Left cardiac atrium (tissue), 4 donors: ENCODE results near the gene CFTR. TPM values are rescaled to one million over a fixed set of nuclear protein-coding genes. Genes with fewer than 3 reads are reported as not detected.

Source experiments
- ATAC-seq, 2 donors: fragments of 200-7000 bp; cut with Tn5 transposase; one replicate each; pipeline ENCODE4 v1.9.1; 2020; ENCODE audit warnings: mild to moderate bottlenecking in 2 of 2, moderate library complexity in 2 of 2
- DNase-seq: peaks from one replicate; pipeline ENCODE4 v3.0.0-alpha.2; 2020
- intact Hi-C, 2 donors: fragments of 100-400 bp; cut with DNase I; formaldehyde crosslinking; loops; one replicate each; pipeline versions ENCODE4 v1.14.1 to v1.15.1; 2022 to 2023
- total RNA-seq, 2 donors: library from RNA; stranded (reverse); fragmentation: NEBNext Ultra II Directional; extraction: Animal tissue kit (Norgen Biotek cat#: 25700); gene quantifications; one replicate each; pipeline ENCODE4 v1.2.1, GENCODE V29; 2021
- donor health status: DM: no; HTN: yes; CAD: no.
- donor health status: DM: no; HTN: yes; CAD: no; lungs with severe emphysema.
- donor health status: DM: yes; HTN: yes; CAD: no.
- donor health status: Dilated cardiomyopathy.

The CFTR gene
- total RNA-seq, 2 donors from 2014 or later: 0.37 to 0.68 TPM

DNA sequence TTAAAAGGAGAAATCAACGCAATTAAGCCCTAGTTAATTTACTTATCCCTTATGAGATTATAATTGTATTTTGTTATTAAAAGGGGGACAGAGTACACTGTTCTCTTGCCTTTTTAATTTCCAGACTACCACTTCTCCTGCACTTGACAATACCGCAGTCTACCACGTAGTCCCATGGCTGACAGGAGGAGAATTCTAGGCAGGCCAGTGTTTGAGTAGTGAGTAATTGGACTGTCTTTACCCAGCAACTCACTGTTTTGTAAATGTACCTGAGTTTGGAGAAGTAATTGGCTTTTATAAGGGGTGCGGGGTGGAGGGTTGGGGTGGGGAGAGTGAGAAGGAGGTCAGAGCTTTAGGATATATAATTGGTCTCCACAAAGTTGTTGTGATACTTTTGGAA lies 85.4 kb downstream of the CFTR start:
- peak in 1 of 2 donors; percentile 66 for ATAC-seq

DNA sequence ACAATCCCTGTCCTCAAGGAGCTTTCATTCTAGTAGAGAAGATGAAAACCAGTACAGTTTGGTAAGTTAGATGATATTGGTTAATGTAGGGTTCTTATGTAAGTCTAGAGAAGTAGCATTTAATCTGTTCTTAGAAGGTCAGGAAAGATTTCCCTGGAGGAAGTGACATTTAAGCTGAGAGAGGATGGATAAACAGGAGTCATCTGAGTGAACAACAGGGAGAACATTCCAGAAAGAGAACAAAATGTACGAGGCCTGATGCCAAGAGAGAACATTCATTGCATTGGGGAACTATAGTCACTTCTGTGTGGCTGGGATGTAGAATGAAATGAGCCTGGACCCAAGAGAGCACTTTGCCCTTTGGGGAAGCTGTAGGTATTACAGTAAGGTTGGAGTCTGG lies 88.0 kb downstream of the CFTR start:
- intact Hi-C loops: no loop called here
- ATAC-seq (no peak), DNase-seq (no peak)

More for the DNA sequence above, 85.4 kb downstream of the CFTR start:
- DNase-seq: no peak
- intact Hi-C loops: no loop called here

GRCh38 chr7:117572856-117573620 lies 93.2 kb downstream of the CFTR start:
- DNase-seq (no peak), ATAC-seq (no peak)
- intact Hi-C loops: no loop called here

GRCh38 chr7:117581424-117581823 lies 101.6 kb downstream of the CFTR start:
- no peak for ATAC-seq
- intact Hi-C loops: no loop called here
- no peak for DNase-seq

DNA sequence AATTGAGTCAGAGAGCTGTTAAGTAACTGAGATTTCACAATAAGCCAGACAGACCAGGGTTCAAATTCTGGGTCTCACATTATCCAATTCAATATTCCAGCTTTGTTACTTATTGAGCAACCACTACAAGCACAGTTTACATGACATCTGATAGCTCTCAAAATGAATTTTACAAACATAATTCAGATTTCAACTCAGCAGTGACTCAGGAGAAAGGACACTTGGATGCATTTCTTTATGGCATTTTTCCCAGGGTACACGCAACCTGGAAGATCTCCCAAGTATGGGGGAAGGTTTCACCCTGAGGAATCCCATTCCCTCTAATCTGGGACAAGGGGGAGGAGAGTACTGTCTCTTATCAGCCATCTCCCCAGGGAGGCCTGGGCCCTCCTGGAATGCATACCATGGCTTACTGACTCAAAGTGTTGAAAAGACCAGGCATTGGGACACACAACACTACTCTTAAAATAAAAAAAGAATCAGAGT lies 102.4 kb downstream of the CFTR start:
- ATAC-seq (peak; percentile 98 to 99), DNase-seq (peak; percentile 65)
- intact Hi-C loops: no loop called here

GRCh38 chr7:117587931-117588330 lies 108.1 kb downstream of the CFTR start:
- intact Hi-C loops: no loop called here
- ATAC-seq: no peak
- no peak for DNase-seq

- intact Hi-C loops: no loop called here
- no peak for ATAC-seq
- DNase-seq: no peak
Measured at GRCh38 chr7:117588352-117588794, 108.5 kb downstream of the CFTR start.

- ATAC-seq (no peak), DNase-seq (no peak)
- intact Hi-C loops: no loop called here
Measured at GRCh38 chr7:117590191-117590590, 110.4 kb downstream of the CFTR start.

- ATAC-seq (no peak), DNase-seq (no peak)
- intact Hi-C loops: no loop called here
Measured at GRCh38 chr7:117592011-117592635, 112.3 kb downstream of the CFTR start.

- DNase-seq: no peak
- intact Hi-C loops: no loop called here
- ATAC-seq: no peak
Measured at GRCh38 chr7:117596134-117596533, 116.3 kb downstream of the CFTR start.

- intact Hi-C loops: no loop called here
Measured at GRCh38 chr7:117597755-117598154, 117.9 kb downstream of the CFTR start.

GRCh38 chr7:117600911-117601310 lies 121.1 kb downstream of the CFTR start:
- DNase-seq (no peak), ATAC-seq (no peak)
- intact Hi-C loops: no loop called here

More at GRCh38 chr7:117597755-117598154, 117.9 kb downstream of the CFTR start:
- DNase-seq (no peak), ATAC-seq (no peak)

GRCh38 chr7:117603627-117604026 lies 123.8 kb downstream of the CFTR start:
- intact Hi-C loops: no loop called here

DNA sequence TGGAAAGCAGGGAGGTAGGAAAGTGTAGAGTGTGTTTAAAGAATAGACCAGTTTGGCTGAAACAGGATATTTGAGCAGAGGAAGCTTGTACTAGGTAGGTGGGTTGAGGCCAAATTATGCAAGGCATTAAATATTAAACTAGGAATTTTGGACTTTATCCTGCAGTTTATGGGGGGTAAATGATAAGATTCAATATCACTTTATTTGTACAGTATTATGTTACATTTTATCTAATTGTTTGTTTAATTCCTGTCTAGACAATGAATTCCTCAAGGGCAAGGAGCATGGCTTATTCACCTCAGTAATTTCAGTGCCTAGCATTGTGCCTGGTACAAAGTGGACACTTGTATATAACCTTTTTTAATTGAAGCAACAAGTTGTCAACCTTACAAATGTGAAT lies 125.9 kb downstream of the CFTR start:
- no peak for ATAC-seq
- no peak for DNase-seq
- intact Hi-C loops: no loop called here

More at GRCh38 chr7:117603627-117604026, 123.8 kb downstream of the CFTR start:
- no peak for DNase-seq
- ATAC-seq: no peak

DNA sequence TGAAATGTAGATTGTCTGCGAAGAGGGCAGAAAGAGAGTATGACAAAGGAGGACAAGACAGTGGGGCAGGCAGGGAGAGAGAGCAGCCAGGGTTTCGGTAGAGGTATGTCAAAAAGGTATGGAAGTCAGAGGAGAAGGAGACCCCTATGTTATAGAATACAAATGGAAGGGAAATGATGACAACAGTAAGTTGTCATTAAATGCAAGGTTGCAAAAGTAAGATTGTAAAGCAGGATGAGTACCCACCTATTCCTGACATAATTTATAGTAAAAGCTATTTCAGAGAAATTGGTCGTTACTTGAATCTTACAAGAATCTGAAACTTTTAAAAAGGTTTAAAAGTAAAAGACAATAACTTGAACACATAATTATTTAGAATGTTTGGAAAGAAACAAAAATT lies 126.3 kb downstream of the CFTR start:
- ATAC-seq: no peak
- DNase-seq: no peak
- intact Hi-C loops: no loop called here

- ATAC-seq (no peak), DNase-seq (no peak)
- intact Hi-C loops: no loop called here
Measured at GRCh38 chr7:117610396-117610795, 130.6 kb downstream of the CFTR start.

GRCh38 chr7:117612637-117613036 lies 132.8 kb downstream of the CFTR start:
- intact Hi-C loops: no loop called here
- ATAC-seq (no peak), DNase-seq (no peak)

- ATAC-seq (no peak), DNase-seq (no peak)
- intact Hi-C loops: no loop called here
Measured at GRCh38 chr7:117616694-117617093, 136.9 kb downstream of the CFTR start.

- no peak for ATAC-seq
- DNase-seq: no peak
- intact Hi-C loops: no loop called here
Measured at GRCh38 chr7:117619681-117620080, 139.9 kb downstream of the CFTR start.

DNA sequence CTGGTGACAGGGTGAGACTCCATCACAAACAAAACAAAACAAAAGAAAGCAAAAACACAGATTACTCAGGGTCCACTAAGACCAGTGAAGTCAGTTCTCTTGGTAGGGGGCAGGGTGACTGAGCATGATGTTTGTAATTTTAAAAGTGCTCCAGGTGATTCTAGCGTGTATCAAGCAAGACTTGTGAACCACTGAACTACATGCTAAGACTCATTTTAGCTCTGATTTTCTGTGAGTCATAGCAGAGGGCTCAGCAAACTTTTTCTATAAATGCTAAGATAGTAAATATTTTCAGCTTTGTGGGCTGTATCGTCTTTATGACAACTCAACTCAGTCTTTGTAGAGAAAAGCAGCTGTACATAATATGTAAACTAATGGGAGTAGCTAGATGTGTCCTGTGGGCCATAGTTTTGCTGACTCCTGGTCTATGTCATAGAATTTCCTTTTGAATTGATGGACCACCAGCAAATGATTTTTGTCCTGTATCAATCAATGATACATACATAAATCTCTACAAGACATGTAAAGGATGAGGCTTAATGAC lies 141.3 kb downstream of the CFTR start:
- DNase-seq (no peak), ATAC-seq (no peak)
- intact Hi-C loops: no loop called here
